Chondrocyte (in vitro differentiated cells): ENCODE measurements around the gene B4GALT5. TPM values are rescaled to one million over a fixed set of nuclear protein-coding genes. Genes with fewer than 3 reads are reported as not detected.
"Not testable (repeated sequence)": the region's sequence is repeated elsewhere in the genome, so short reads cannot be mapped to it uniquely, and the experiment has no call there.

Source experiments
- DNase-seq: peaks from one replicate; pipeline ENCODE4 v3.0.0; 2021; ENCODE audit warnings: mixed read lengths, low spot score
- H3K27ac Mint-ChIP-seq: one replicate; pipeline ENCODE4 v1.8.0; 2021; ENCODE audit warnings: mild to moderate bottlenecking, moderate library complexity, mixed read lengths; ENCODE audit not compliant: unreplicated experiment
- H3K27me3 Mint-ChIP-seq: 2 replicates; pipeline ENCODE4 v1.8.0; 2021; ENCODE audit warnings: low read depth, mixed read lengths
- H3K36me3 Mint-ChIP-seq: 2 replicates; pipeline ENCODE4 v1.8.0; 2021; ENCODE audit warnings: low read depth, mixed read lengths
- H3K4me1 Mint-ChIP-seq: 2 replicates; pipeline ENCODE4 v1.8.0; 2021; ENCODE audit warnings: low read depth, mild to moderate bottlenecking, mixed read lengths
- H3K4me3 Mint-ChIP-seq: one replicate; pipeline ENCODE4 v1.8.0; 2021; ENCODE audit warnings: mild to moderate bottlenecking, moderate library complexity, mixed read lengths; ENCODE audit not compliant: unreplicated experiment
- H3K9me3 Mint-ChIP-seq: 2 replicates; pipeline ENCODE4 v1.8.0; 2021; ENCODE audit warnings: low read depth, mixed read lengths
- CTCF ChIP-seq: fragments of 200-600 bp; sonication (generic); IDR thresholded peaks from 2 replicates; pipeline ENCODE4 v1.5.0; 2021; ENCODE audit warnings: antibody characterized with exemption, mild to moderate bottlenecking, moderate library complexity
- total RNA-seq: library from RNA; stranded (reverse); gene quantifications from 3 replicates; pipeline ENCODE4 v1.2.1, GENCODE V29; 2021

The B4GALT5 gene
- total RNA-seq, 1 donor from 2014 or later, result 56.1 TPM

- Mint-ChIP-seq H3K27ac (no peak overlapping the region), H3K27me3 (no peaks in the 10 kb centered on the region), H3K9me3 (no peaks in the 10 kb centered on the region), H3K4me1 (peaks cover 80% of the 10 kb centered on the region), H3K36me3 (no peaks in the 10 kb centered on the region), H3K4me3 (no peak overlapping the region)
- no peak for DNase-seq
- TF ChIP-seq CTCF, result no peak
Measured at GRCh38 chr20:49671433-49671832, 42.2 kb downstream of the B4GALT5 start.

- Mint-ChIP-seq H3K4me1 (peaks cover 67% of the 10 kb centered on the region), H3K27ac (peak overlapping the region; percentile 47), H3K27me3 (no peaks in the 10 kb centered on the region), H3K36me3 (no peaks in the 10 kb centered on the region), H3K9me3 (no peaks in the 10 kb centered on the region), H3K4me3 (peak overlapping the region; percentile 18)
- DNase-seq, result no peak
- no peak for TF ChIP-seq CTCF
Measured at GRCh38 chr20:49669601-49670189, 44.0 kb downstream of the B4GALT5 start.

GRCh38 chr20:49668878-49669195, 44.8 kb downstream of the B4GALT5 start:
- DNase-seq, H3K36me3 Mint-ChIP-seq, H3K27me3 Mint-ChIP-seq, H3K9me3 Mint-ChIP-seq, H3K4me3 Mint-ChIP-seq: not testable (repeated sequence)
- H3K4me1 Mint-ChIP-seq, result peaks cover 65% of the 10 kb centered on the region
- H3K27ac Mint-ChIP-seq, result peak overlapping the region; percentile 88

- Mint-ChIP-seq H3K36me3 (no peaks in the 10 kb centered on the region), H3K4me1 (peaks cover 61% of the 10 kb centered on the region), H3K27me3 (no peaks in the 10 kb centered on the region), H3K27ac (peak overlapping the region; percentile 88), H3K9me3 (no peaks in the 10 kb centered on the region), H3K4me3 (no peak overlapping the region)
- DNase-seq, result no peak
- no peak for TF ChIP-seq CTCF
Measured at GRCh38 chr20:49668181-49668877, 45.3 kb downstream of the B4GALT5 start.

GRCh38 chr20:49666911-49667310, 46.8 kb downstream of the B4GALT5 start:
- H3K27ac Mint-ChIP-seq, result no peak overlapping the region
- TF ChIP-seq CTCF, result no peak
- no peak for DNase-seq
- no peaks in the 10 kb centered on the region for H3K36me3 Mint-ChIP-seq
- H3K27me3 Mint-ChIP-seq, result no peaks in the 10 kb centered on the region
- peaks cover 57% of the 10 kb centered on the region for H3K4me1 Mint-ChIP-seq
- H3K9me3 Mint-ChIP-seq, result no peaks in the 10 kb centered on the region
- H3K4me3 Mint-ChIP-seq, result no peak overlapping the region

GRCh38 chr20:49665796-49666195, 47.9 kb downstream of the B4GALT5 start:
- no peaks in the 10 kb centered on the region for H3K36me3 Mint-ChIP-seq
- H3K9me3 Mint-ChIP-seq, result no peaks in the 10 kb centered on the region
- no peak for TF ChIP-seq CTCF
- H3K4me1 Mint-ChIP-seq, result peaks cover 55% of the 10 kb centered on the region
- H3K27me3 Mint-ChIP-seq, result no peaks in the 10 kb centered on the region
- H3K4me3 Mint-ChIP-seq, result no peak overlapping the region
- H3K27ac Mint-ChIP-seq, result peak overlapping the region; percentile 18
- no peak for DNase-seq
